ENCODE data around the gene IL3.

Gene IL3

DNA sequence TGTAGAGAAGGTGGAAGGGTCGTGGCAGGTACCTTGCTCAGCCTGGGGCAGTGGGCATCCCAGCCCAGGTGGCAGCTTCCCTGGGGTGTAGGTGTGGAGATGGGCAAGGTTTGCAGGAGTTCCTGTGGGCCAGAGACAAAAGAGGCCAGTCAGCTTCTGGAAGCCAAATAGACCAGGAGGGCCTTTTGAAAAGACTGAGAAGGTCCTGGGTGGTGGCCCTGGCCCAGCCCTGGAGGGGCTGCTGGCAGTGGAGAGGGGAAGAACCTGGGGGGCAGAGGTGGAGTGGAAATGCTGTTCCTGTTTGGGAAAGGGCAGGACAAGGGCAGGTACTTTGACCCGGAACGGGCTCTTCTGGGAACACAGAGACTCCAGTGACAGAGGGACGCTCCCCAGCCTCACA is 7.0 kb upstream of the IL3 start:
- no peak for DNase-seq
- in situ Hi-C loops (cut with MboI; ENCODE audit: low pct_unique_long_range_greater_than_20kb, low sequenced_read_pairs), result loop anchor here (25.0 kb wide), 1 partner anchor 459 kb away; no protein-coding TSS in a partner anchor

DNA sequence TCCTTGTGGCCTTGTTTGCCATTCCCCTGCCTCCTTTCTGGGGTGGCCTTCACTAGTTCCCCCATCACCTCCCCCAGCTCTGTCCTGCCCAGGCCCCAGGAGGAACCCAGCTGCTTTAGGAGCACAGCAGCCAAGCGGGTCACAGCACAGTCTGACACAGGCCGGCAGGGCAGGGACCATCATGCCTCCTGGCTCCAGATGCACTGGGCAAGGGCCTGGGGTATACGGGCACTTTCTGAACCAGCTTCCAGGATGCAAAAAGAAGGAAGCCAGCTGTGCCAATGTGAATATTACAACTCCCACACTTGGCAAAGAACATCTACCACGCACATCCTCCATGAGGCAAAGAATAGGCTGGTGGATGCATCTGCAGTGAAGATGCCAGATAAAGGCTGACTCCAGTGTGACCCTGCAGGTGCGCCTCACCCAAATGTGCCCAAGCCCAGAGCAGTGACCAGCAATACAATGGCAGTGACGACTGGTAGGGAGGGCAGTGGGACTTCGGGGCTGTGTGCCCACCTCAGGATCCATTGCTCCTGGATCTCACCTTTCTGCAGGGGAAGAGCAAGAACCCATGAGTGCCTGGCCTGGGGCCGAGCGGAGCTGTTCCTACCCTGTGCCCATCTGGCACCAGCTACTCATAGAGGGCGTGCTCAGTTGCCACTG is 6.3 kb upstream of the IL3 start:
- no peak for DNase-seq
- in situ Hi-C loops (cut with MboI; ENCODE audit: low pct_unique_long_range_greater_than_20kb, low sequenced_read_pairs), result loop anchor here (25.0 kb wide), 1 partner anchor 458 kb away; no protein-coding TSS in a partner anchor

DNA sequence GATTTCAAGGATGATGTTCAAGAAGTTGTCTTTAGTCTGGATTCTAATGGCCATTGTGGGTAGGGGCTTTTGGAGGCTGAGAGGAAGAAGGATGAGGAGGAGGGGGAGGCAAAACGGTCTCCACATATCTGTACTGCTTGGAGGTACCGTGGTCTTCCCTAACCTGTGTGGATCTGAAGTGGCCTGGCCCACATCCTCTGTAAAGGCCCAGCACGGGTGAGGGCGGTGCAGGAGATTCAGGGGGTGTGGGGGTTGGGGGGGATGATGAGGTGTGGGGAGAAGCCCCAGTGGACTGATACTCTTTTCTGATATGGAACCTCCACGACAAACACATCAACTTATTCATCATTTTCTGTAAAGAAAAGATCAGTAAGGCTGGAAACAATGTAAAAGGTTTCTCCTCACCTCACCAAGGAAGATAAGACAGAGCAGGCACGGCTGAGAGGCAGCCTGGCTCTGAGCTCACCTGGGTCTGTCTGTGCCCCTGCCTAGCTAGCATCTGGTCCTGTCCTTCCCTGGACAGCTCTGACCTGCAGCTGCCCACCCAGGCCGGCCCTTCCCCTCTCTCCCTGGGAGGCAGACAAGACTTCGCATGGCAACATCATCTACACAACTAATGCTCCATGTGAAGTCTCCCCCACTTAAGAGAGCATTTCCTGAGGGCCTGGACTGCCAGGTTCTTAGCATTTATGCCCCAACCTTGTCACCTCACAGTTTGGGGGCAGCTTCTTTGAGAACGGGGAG is 5.6 kb upstream of the IL3 start:
- in situ Hi-C loops (cut with MboI; ENCODE audit: low pct_unique_long_range_greater_than_20kb, low sequenced_read_pairs), result loop anchor here (25.0 kb wide), 1 partner anchor 457 kb away; no protein-coding TSS in a partner anchor
- DNase-seq, result no peak

DNA sequence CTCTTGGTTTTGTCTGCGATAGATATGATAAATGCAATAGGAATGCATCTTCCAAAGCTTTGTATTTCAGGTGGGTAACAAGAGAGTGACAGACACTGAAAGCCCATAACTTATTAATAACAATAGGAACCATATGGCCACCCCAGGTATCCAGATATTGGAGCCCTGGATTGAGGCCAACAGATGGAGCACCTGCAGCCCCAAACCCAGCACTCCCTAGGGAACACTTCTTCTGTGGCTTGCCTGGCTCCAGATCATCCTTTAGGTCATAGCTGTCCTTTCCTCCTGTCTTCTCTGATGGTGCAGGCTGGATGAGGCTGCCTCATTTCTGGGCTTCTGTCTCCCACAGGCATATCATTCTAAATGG is 5.0 kb upstream of the IL3 start:
- in situ Hi-C loops (cut with MboI; ENCODE audit: low pct_unique_long_range_greater_than_20kb, low sequenced_read_pairs), result loop anchor here (25.0 kb wide), 1 partner anchor 457 kb away; no protein-coding TSS in a partner anchor
- no peak for DNase-seq

DNA sequence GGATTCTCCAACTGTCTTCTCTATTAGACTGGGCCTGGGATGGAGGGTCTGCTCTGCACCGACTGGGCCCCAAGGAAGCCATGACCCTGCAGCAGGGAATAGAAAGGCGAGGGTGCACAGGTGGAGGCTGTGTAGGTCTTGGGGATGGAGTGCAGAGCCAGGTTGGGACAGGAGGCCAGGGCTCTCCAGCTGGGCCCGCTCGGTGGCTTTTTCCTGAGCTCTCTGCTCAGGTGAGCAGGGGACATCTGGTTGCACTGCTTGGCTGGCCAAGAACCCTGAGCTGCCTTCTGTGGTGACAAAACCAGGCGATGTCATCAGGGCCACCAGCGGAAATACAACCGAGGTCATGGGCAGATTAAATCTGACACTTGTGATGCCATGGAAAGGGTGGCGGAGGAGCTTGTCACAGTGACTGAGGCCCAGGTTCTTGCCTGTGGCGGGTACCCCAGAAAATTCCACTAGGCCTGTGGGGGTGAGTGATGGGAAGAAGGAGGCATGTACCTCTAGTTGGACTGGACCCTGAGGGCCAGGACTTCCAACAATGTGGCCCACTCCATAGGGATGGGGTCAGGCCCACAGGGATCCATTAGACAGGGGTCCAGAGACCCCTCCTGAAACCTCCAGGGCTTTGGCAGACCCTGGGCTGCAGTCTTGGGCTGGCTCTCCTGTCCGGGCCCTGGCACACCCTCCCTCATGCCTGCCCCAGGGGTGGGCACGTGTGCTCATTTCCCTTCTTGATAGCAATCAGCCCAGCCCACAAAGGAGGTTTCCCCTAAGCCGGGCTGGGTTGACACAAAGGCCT is 4.4 kb upstream of the IL3 start:
- DNase-seq, result no peak
- in situ Hi-C loops (cut with MboI; ENCODE audit: low pct_unique_long_range_greater_than_20kb, low sequenced_read_pairs), result loop anchor here (25.0 kb wide), 1 partner anchor 456 kb away; no protein-coding TSS in a partner anchor

DNA sequence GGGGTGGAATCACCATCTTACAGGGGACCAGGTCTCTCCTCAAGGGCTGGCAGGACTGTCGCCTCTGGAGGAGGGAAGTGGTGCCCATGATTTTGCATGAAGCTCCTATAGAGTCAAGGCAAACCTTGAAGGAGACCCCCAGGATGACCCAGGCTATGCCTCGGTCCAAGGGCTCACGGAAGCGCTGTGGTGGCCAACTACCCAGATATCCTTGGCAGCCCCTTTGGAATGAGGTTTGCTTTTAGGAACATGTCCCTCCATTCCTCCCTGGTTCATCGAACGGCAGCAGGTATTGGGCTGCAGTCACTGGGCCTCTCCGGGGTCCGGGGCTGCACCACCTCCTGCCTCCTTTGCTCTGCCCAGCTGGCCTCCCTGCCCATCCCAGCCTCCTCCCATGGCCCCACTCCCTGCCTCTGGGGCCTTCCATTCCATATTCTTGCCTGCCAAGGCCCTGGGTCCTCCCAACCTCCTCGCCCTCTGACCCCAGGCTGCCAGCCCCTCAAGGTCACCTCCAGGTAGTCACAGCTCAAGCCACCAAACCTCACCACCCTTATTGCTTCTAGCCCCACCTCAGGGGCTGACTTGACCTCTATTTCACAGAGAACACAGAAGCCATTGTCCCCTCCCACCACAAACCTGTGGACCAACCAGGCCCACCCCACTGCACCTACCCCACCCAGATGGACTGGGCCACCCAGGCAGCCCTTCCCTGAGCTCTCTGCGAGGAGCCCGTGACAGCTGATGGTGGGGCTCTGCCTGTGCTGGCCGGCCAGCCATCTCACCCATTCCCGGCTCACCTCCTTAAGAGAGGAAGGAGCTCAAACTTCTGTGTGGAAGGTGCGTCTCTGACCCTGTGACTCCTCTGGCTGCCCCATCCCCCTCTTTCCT is 3.6 kb upstream of the IL3 start:
- in situ Hi-C loops (cut with MboI; ENCODE audit: low pct_unique_long_range_greater_than_20kb, low sequenced_read_pairs), result loop anchor here (25.0 kb wide), 1 partner anchor 455 kb away; no protein-coding TSS in a partner anchor
- no peak for DNase-seq

DNA sequence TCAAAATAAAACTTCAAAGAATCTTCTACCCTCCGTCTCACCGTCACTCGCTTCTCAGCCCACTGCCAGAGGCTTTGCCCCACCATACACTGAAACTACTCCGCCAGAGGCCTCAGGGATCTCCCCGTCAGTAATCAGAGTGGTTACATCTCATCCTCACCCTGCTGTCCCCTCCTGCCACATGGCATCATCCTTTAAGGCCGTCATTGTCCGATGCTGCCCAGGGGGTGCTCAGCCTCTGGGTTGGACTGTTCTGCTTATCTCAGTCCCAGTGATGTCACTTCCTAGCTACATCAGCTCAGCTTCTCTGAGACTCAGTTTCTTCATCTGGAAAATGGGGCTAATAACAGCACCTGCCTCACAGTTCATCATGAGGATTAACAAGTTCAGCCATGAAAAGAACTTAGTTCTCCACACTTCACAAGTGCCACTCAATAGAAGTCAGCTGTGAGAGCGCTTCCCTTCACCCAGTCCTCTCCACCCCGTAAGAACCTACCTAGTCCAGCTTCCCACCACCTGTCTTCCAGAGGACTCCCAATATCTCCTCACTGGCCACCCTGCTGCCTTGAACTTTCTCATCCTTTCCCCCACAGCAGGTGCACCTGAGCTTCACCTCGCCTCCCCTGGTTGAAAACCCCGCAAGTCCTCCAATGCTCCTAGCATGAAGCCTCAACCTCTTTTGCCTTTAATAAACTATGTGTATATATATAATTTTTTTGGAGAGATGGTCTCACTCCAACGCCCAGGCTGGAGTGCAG is 2.8 kb upstream of the IL3 start:
- in situ Hi-C loops (cut with MboI; ENCODE audit: low pct_unique_long_range_greater_than_20kb, low sequenced_read_pairs), result loop anchor here (25.0 kb wide), 1 partner anchor 455 kb away; no protein-coding TSS in a partner anchor
- no peak for DNase-seq

DNA sequence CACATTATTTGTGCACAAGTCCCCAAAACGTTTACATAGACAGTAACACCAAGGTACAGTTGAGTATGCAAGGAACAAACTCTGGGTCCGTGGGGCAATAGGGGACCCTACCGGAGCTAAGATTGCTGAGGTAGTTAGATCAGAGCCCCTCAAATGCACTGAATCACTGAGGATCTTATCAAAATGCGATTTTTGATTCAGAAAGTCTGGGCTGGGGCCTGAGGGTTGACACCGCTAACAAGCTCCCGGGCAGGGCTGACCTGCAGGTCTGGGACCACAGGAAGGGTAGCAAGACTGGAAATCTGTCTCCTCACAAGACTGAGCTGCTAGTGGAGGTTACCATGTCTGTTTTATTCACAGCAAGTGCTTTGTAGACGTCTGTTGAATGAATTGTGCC is 1.8 kb upstream of the IL3 start:
- no peak for DNase-seq
- in situ Hi-C loops (cut with MboI; ENCODE audit: low pct_unique_long_range_greater_than_20kb, low sequenced_read_pairs), result loop anchor here (25.0 kb wide), 1 partner anchor 454 kb away; no protein-coding TSS in a partner anchor

DNA sequence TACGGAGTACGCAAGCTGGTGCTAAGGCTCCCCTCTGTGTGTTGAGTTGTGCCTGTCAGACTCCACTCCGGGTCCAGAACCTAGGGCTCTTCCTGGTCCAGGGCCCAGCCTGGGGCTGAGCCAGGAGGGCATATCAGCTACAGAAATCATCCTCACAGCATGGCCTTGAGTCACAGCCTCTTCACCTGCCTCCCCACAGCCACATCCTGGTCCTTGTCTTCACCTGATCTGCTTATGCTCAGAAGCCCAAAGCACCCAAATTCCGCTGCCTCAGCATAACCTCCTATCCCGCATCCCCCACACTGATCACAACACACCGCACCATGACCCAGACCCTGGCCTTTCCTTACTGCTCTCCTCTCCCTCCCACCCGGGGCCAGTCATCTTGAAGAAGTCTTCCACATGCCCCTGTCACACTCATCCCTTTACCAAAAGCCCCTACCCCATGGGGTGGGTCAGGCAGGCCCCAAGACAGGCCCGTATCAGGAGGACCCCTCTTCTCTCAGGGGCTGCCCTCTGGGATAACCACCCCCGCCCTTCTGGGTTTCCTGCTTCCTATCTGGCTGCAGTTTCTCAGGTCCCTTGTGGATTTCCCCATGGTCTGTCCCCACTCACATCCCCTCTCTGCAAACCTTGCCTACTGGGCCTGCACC is 1.3 kb upstream of the IL3 start:
- in situ Hi-C loops (cut with MboI; ENCODE audit: low pct_unique_long_range_greater_than_20kb, low sequenced_read_pairs), result loop anchor here (25.0 kb wide), 1 partner anchor 453 kb away; no protein-coding TSS in a partner anchor
- DNase-seq, result no peak

DNA sequence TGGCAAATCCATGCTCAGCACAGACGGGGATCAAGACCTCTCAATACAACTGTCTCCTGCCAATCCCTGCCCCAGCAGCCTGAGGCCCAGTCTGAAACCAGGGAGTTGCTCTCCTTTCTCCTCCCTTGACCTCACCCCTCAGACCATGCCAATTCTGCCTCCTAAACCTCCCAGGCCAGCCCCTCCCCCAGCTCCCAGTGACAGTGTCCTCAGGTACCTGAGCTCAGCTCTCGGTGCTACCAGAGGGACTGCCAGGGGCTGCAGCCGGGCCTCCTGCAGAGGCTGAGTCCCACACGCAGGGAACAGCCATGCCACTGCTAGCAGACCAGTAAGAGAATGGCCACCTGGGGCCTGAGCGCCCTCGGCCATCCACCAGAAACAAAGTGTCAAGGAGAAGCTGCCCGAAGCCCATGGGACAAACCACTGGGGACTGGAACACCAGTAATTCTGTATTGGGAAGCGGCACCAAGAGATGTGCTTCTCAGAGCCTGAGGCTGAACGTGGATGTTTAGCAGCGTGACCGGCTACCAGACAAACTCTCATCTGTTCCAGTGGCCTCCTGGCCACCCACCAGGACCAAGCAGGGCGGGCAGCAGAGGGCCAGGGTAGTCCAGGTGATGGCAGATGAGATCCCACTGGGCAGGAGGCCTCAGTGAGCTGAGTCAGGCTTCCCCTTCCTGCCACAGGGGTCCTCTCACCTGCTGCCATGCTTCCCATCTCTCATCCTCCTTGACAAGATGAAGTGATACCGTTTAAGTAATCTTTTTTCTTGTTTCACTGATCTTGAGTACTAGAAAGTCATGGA is 557 bp upstream of the IL3 start:
- in situ Hi-C loops (cut with MboI; ENCODE audit: low pct_unique_long_range_greater_than_20kb, low sequenced_read_pairs), result loop anchor here (25.0 kb wide), 1 partner anchor 452 kb away; no protein-coding TSS in a partner anchor
- no peak for DNase-seq

DNA sequence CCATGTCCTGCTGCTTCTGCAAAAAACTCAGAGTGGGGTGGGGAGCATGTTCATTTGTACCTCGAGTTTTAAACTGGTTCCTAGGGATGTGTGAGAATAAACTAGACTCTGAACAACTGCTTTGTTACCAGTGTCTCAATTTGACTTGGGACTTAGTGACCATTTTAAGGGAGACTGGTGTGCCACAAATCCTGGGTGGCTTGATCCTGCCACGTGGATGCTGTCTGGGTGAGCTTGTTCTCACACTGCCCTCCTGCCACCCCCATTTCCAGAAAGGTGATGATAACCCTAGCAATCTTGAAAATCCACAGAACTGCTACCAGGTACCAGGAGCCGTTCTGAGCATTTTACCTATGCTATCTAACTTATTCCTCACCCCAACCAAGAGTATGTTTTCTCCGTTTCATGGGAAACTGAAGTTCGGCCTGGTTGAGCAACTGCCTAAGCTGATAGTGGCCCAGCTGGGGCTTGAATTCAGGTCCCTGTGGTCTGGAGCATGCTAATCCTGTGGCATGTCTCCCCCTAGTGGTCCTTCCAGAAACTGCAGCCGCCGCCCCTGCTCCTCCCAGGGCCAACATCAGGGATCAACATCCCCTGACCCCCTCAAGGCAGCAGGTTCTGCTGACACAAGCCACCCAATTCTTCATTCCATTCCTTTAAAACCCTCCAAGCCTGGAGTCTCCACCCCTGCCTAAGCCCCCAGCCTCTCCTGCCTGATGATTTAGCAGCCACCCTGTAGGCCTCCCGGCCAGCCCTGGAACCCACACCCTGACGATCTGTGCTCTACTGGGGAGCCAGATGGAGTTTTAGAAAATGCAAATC is 2.8 kb downstream of the IL3 start:
- in situ Hi-C loops (cut with MboI; ENCODE audit: low pct_unique_long_range_greater_than_20kb, low sequenced_read_pairs), result loop anchor here (25.0 kb wide), 1 partner anchor 449 kb away; no protein-coding TSS in a partner anchor
- peak; percentile 77 for DNase-seq

DNA sequence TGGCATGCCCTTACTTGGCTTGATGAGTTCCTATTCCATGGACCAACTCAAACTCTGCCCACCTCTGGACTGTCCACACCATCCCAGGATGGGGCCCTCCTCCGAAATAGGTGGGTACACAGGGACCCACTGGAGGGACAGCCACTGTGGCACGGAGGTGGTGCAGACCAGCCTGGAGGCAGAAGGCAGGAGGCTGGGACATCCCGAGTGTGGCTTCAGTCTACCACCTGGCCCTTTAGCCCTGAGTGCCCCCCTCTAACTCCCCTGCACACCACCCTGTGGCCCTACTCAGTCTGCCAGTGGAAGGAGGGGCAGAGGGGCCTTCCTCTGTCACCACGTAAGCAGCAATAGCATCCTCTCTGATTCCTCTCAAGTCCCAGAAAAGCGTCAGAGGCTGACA is 3.7 kb downstream of the IL3 start:
- in situ Hi-C loops (cut with MboI; ENCODE audit: low pct_unique_long_range_greater_than_20kb, low sequenced_read_pairs), result loop anchor here (25.0 kb wide), 1 partner anchor 448 kb away; no protein-coding TSS in a partner anchor
- no peak for DNase-seq

DNA sequence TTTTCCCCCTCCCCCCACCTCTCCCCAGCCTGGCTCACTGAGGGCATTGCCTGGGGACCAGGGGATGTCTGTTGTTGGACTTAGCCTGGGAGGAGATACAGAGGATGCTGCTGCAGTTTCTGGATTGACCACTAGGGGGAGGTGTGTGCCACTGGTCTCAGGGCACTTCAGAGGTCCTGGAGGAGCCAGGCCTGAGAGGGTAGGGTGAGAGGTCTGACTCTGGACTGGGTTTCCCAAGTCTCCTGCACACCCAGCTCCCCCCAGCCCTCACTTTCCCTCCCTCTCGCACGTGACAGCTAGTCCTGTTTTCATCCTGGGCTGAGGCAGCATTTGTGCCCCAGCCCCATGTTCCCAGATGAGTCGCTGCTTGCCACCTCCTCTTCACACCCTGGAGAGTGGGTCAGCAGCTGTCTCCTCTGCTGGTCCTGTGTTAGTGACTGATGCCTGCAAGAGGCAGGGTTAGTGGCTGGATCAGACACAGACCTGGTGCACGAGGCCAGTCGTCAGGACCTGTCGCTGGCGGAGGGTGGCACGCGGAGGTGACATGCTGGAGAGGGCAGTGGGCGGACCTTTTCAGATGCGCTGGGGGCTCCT is 4.4 kb downstream of the IL3 start:
- DNase-seq, result peak; percentile 90
- in situ Hi-C loops (cut with MboI; ENCODE audit: low pct_unique_long_range_greater_than_20kb, low sequenced_read_pairs), result loop anchor here (25.0 kb wide), 1 partner anchor 447 kb away; no protein-coding TSS in a partner anchor

DNA sequence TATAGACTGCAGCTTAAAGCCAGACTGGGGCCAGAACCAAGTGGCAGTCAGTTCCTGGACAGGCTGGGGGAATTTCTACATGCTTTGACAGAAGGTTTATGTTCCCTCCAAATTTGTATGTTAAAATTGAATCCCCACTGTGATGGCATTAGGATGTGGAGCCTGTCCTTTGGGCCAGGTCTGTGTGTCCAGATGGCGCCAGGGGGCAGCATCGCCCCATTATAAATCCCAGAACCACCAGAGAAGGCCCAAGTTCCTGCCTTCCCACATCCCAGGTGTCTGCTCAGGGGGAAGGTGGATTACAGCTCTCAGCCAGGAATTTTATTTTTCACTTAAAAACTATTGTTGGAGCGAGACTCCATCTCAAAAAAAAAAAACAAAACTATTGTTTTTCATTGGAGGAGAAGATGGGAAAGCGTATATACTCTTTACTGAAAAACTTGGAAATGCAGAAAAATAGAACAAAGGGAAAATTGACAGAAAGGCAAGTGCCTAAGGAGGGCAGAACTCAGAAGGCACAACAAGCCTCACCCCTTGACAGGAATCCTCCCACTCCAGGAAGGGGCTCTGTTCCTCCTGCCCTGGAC is 5.0 kb downstream of the IL3 start:
- in situ Hi-C loops (cut with MboI; ENCODE audit: low pct_unique_long_range_greater_than_20kb, low sequenced_read_pairs), result loop anchor here (25.0 kb wide), 1 partner anchor 447 kb away; no protein-coding TSS in a partner anchor

More for the DNA sequence above, 5.0 kb downstream of the IL3 start:
- DNase-seq, result peak; percentile 81

Data from KBM-7 (cell line).